HG02884 (cell line): ENCODE results near the gene ARMH4.

Experiments
- ATAC-seq: cut with Tn5 transposase; IDR thresholded peaks from one replicate; pipeline ENCODE4 v1.9.1; 2021; ENCODE audit warnings: mild to moderate bottlenecking, moderate library complexity; ENCODE audit not compliant: unreplicated experiment

Gene ARMH4

GRCh38 chr14:58059126-58059525, 92.9 kb downstream of the ARMH4 start:
- ATAC-seq, result no peak

DNA sequence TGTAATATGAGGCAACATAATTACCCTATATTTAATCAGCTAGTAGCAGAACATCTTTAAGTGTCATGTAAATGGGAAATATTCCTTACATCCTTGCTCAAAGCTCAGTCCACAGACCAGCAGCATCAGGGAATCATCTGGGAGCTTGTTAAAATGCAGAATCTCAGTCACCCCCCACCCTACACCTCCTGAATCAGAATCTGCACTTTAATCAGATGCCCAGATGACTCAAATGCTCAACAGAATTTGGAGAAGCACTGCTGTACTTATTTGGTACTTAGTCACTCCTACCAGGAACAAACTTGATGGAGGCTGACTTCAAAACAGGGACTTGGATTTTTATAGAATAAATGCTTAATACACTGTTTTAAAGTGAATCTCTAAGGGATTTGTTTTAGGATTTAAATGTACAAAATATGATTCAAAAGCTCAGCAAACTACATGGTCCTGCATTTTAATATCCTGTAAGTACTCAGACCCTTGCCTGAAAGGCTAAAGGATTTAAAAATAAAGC, 96.5 kb downstream of the ARMH4 start:
- no peak for ATAC-seq

- no peak for ATAC-seq
Measured at GRCh38 chr14:58054100-58054499, 97.9 kb downstream of the ARMH4 start.

DNA sequence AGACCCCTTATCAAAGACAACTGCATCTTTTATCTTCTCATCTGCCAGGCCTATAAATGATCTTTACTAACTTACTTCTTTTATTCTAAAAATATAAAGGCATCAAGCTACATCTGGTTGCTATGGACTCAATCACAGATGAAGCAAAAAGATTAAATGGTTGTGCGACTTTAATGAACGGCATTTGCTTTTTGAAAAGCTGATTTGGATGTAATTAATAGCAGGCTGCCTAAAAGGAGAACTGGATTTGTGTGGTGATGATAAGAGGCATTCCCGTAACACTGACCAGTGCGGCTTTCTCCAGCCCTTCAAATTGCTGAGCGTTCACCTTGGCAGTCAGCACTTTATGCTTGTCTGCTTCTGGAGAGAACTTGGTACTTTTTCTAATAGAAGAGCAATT, 103.8 kb downstream of the ARMH4 start:
- no peak for ATAC-seq

- no peak for ATAC-seq
Measured at GRCh38 chr14:58027904-58028303, 124.1 kb downstream of the ARMH4 start.

- no peak for ATAC-seq
Measured at GRCh38 chr14:58026967-58027366, 125.0 kb downstream of the ARMH4 start.

GRCh38 chr14:58026219-58026618, 125.8 kb downstream of the ARMH4 start:
- ATAC-seq, result no peak

GRCh38 chr14:58014778-58015177, 137.2 kb downstream of the ARMH4 start:
- no peak for ATAC-seq

DNA sequence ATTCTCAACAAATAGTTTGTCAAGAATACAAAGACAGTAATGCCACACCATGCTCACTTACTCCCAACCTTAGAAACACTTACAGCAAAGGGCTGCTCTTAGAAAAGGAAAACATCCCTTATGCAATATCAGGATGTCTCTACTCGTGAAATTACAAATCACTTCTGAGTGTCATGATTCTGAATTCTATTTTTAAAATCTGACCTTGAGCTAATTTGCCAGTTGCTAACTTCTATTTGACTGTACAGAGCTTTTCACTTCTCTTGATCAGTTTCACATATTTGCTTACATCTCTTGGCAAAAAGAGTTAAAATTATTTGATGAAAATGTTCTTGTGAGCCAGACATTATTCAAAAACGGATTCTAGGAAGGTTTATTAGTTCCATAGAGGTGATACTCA, 149.4 kb downstream of the ARMH4 start:
- ATAC-seq, result no peak

DNA sequence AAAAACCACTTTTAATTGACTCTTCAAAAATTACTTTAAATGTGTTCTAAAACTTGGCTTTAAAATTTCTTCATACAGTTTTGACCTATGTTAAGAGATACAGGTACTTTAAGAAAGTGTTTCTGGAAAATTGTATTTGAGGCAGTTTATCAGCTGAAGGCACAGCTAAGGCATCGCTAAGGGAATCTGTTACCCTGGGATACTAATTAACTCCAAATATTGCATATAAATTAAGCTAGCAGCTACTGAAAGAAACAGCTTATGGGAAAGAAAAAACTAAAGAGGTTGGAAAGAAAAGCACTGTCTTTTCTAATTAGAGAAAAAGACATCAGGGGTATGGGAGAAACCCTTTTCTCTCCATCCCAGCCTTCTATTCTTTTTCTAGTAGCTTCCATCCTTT, 152.0 kb downstream of the ARMH4 start:
- ATAC-seq, result no peak

DNA sequence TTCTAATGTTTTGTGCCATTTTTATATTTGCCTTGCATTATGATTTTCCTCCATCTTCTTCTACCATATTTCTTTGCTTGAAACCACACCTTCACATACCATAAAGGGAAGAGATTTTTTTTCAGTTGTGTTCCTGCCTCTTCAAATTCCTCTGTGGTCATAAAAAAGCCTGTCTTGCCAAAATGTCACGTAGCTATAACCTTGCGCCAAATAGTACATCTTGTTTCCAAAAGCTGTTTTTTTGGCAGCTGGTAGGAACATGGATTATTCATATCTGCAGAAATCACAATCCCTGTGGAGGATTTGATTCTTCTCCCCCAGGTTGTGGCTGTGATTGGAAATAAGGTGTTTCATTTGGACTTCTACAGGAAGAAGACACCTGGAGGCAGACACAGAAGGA, 152.5 kb downstream of the ARMH4 start:
- no peak for ATAC-seq

- no peak for ATAC-seq
Measured at GRCh38 chr14:57998766-57999165, 153.2 kb downstream of the ARMH4 start.

GRCh38 chr14:57991353-57991752, 160.7 kb downstream of the ARMH4 start:
- no peak for ATAC-seq

GRCh38 chr14:57988445-57988844, 163.6 kb downstream of the ARMH4 start:
- ATAC-seq, result no peak

- ATAC-seq, result no peak
Measured at GRCh38 chr14:57987596-57988300, 164.3 kb downstream of the ARMH4 start.

- ATAC-seq, result no peak
Measured at GRCh38 chr14:57987051-57987450, 165.0 kb downstream of the ARMH4 start.

- no peak for ATAC-seq
Measured at GRCh38 chr14:57982804-57983634, 169.0 kb downstream of the ARMH4 start.

DNA sequence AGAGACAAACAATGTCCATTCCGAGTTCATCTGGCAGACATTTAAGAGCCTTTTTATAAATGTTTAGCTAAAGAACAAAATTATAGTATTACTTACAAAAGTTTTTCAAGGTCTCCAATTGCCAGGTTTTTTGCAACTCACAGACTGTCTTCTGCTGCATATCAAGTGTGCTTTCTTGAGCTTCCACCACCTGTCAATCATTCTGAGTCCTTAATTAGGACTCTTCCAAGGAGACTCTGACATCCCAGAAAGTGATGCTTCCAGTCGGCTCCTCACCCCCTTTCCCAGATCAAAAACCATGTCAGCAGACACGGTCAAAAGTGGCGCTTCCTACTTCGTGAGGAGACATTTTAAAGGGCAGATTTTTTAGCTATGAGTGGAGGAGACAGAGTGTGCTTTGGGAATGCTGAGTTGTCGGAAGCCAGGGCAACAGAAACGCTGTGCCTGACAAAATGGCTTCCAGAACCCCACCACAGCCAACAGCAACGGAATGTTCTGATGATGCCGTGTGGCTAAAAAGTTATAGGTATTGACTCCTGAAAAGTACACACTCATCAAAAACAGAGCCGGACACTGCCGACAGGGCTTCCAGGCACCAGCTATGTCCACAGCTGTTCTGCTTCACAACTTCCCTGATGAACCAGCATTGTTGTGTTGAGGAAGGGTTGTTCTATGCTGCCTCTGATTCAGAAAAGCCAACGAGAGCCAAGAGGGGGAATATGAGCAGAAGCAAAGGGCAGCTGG, 170.0 kb downstream of the ARMH4 start:
- ATAC-seq, result no peak

GRCh38 chr14:57979376-57980048, 172.5 kb downstream of the ARMH4 start:
- no peak for ATAC-seq

DNA sequence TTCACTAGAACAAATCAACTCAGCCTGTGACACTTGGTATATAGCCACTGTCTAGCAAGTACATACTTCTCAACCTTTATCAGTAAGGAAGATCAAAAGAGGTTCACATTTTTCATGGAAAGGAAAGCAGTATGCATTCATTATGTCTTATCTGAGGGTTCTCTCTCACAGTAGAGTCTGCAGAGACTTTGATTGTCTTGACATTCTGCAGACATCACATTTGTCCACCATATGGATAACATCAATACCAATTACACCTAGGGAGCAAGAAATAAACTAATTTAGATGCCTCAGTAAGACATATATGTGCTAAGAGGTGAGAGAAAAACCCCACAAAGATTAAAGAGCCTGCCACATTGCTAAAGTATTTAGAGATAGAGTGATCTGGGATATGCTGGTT, 175.3 kb downstream of the ARMH4 start:
- ATAC-seq, result no peak

DNA sequence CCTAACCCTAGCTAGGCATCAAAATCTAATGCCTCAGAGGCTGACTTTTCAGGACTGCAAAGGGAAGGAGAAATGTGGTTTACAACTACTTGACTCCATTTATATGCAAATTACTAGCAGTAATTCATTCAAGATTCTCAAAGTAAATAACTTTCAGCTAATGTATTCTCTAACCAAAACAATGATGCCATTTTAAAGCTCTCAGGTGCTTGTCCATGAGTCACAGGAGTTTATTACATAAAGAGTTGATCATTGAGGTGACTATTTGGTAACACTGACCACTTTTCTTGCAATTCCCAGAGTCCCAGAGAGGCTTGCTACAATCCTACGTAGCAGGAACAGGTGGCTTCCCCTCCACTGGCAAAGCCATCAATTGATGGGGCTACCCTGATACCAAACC, 177.1 kb downstream of the ARMH4 start:
- ATAC-seq, result no peak
